ENCODE measurements around the gene PHLDA3.

The PHLDA3 gene

GRCh38 chr1:201422436-201423030 lies 46.5 kb downstream of the PHLDA3 start:
- H3K4me1 ChIP-seq (ENCODE audit: control insufficient read depth, insufficient read depth, low read length) = no peaks in the 10 kb centered on the region
- ChIA-PET POLR2A (no interaction called here), CTCF (interaction anchor here (1.2 to 1.8 kb wide), 3 partner anchors 13 to 15 kb away, joined by 5 to 11 read pairs (median 8); no protein-coding TSS in a partner anchor)
- no peaks in the 10 kb centered on the region for H3K9me3 ChIP-seq (ENCODE audit: control insufficient read depth, insufficient read depth, low read depth, low read length)
- H3K36me3 ChIP-seq (ENCODE audit: control insufficient read depth in 2 of 2, insufficient read depth in 1 of 2, low read length in 2 of 2) = no peaks in the 10 kb centered on the region
- H3K4me3 ChIP-seq (ENCODE audit: low read depth, low read length) = no peak overlapping the region
- TF ChIP-seq ZNF324 (tag by site-specific recombination; IDR thresholded peaks at IDR 0.05) = no peak
- TF ChIP-seq ZNF600 (tag by site-specific recombination; IDR thresholded peaks at IDR 0.05) = no peak
- TF ChIP-seq ZNF560 (tag by site-specific recombination; IDR thresholded peaks at IDR 0.05; ENCODE audit: borderline replicate concordance) = no peak
- no peak for TF ChIP-seq ZNF423 (tag by site-specific recombination; IDR thresholded peaks at IDR 0.05)
- TF ChIP-seq ZNF138 (tag by site-specific recombination; IDR thresholded peaks at IDR 0.05; ENCODE audit: borderline replicate concordance) = no peak
- TF ChIP-seq ZNF501 (tag by site-specific recombination; IDR thresholded peaks at IDR 0.05) = no peak
- TF ChIP-seq ZNF596 (tag by site-specific recombination; IDR thresholded peaks at IDR 0.05) = no peak
- TF ChIP-seq ZNF664 (tag by site-specific recombination; IDR thresholded peaks at IDR 0.05) = no peak
- TF ChIP-seq ZNF157 (tag by site-specific recombination; IDR thresholded peaks at IDR 0.05) = no peak
- no peak for TF ChIP-seq ZNF366 (tag by site-specific recombination; conservative IDR thresholded peaks at IDR 0.05)
- no peak for TF ChIP-seq ZNF19 (tag by site-specific recombination; IDR thresholded peaks at IDR 0.05; ENCODE audit: low read depth)
- no peak for TF ChIP-seq ZNF585B (tag by site-specific recombination; IDR thresholded peaks at IDR 0.05)
- TF ChIP-seq, protein P1, sequence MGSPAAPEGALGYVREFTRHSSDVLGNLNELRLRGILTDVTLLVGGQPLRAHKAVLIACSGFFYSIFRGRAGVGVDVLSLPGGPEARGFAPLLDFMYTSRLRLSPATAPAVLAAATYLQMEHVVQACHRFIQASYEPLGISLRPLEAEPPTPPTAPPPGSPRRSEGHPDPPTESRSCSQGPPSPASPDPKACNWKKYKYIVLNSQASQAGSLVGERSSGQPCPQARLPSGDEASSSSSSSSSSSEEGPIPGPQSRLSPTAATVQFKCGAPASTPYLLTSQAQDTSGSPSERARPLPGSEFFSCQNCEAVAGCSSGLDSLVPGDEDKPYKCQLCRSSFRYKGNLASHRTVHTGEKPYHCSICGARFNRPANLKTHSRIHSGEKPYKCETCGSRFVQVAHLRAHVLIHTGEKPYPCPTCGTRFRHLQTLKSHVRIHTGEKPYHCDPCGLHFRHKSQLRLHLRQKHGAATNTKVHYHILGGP (tag by site-specific recombination; IDR thresholded peaks at IDR 0.05) = no peak
- no peak for TF ChIP-seq ZNF335 (tag by site-specific recombination; conservative IDR thresholded peaks at IDR 0.05)
- no peak for TF ChIP-seq ZNF214 (tag by site-specific recombination; IDR thresholded peaks at IDR 0.05; ENCODE audit: borderline replicate concordance)
- TF ChIP-seq ZEB2 (tag by site-specific recombination; IDR thresholded peaks at IDR 0.05) = no peak
- no peak overlapping the region for H3K27ac ChIP-seq (ENCODE audit: extremely low read depth, low read depth, low read length)

GRCh38 chr1:201422026-201422425 lies 47.0 kb downstream of the PHLDA3 start:
- Histone ChIP-seq H3K36me3 (ENCODE audit: control insufficient read depth in 2 of 2, insufficient read depth in 1 of 2, low read length in 2 of 2) (no peaks in the 10 kb centered on the region), H3K27ac (ENCODE audit: extremely low read depth, low read depth, low read length) (no peak overlapping the region), H3K9me3 (ENCODE audit: control insufficient read depth, insufficient read depth, low read depth, low read length) (no peaks in the 10 kb centered on the region), H3K4me1 (ENCODE audit: control insufficient read depth, insufficient read depth, low read length) (no peaks in the 10 kb centered on the region), H3K4me3 (ENCODE audit: low read depth, low read length) (no peak overlapping the region)
- ChIA-PET CTCF (interaction anchor here (0.6 to 1.8 kb wide), 5 partner anchors 14 to 266 kb away, joined by 3 to 11 read pairs (median 3); no protein-coding TSS in a partner anchor), POLR2A (no interaction called here)
- TF ChIP-seq ZEB2 (tag by site-specific recombination; IDR thresholded peaks at IDR 0.05) = no peak
- TF ChIP-seq, protein P2, sequence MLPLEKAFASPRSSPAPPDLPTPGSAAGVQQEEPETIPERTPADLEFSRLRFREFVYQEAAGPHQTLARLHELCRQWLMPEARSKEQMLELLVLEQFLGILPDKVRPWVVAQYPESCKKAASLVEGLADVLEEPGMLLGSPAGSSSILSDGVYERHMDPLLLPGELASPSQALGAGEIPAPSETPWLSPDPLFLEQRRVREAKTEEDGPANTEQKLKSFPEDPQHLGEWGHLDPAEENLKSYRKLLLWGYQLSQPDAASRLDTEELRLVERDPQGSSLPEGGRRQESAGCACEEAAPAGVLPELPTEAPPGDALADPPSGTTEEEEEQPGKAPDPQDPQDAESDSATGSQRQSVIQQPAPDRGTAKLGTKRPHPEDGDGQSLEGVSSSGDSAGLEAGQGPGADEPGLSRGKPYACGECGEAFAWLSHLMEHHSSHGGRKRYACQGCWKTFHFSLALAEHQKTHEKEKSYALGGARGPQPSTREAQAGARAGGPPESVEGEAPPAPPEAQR (tag by site-specific recombination; IDR thresholded peaks at IDR 0.05) = no peak
- no peak for TF ChIP-seq ZBTB44 (tag by site-specific recombination; IDR thresholded peaks at IDR 0.05)
- TF ChIP-seq ZNF561 (tag by site-specific recombination; IDR thresholded peaks at IDR 0.05; ENCODE audit: borderline replicate concordance) = no peak
- TF ChIP-seq ZBTB11 (tag by site-specific recombination; conservative IDR thresholded peaks at IDR 0.05; ENCODE audit: low read depth) = no peak
- TF ChIP-seq ZNF114 (tag by site-specific recombination; IDR thresholded peaks at IDR 0.05) = no peak
- TF ChIP-seq ZNF610 (tag by site-specific recombination; IDR thresholded peaks at IDR 0.05; ENCODE audit: borderline replicate concordance) = no peak
- TF ChIP-seq ZNF658 (tag by site-specific recombination; IDR thresholded peaks at IDR 0.05) = no peak
- TF ChIP-seq ZNF837 (tag by site-specific recombination; IDR thresholded peaks at IDR 0.05) = no peak
- no peak for TF ChIP-seq ZNF23 (tag by site-specific recombination; IDR thresholded peaks at IDR 0.05; ENCODE audit: borderline replicate concordance)
- no peak for TF ChIP-seq ZNF398 (tag by site-specific recombination; IDR thresholded peaks at IDR 0.05)
- TF ChIP-seq ZIC2 (tag by site-specific recombination; IDR thresholded peaks at IDR 0.05) = no peak
